PC-9 (cell line): Measurements from ENCODE around the gene CD2AP. TPM values are rescaled to one million over a fixed set of nuclear protein-coding genes. Genes with fewer than 3 reads are reported as not detected.

Source experiments
- BruUV-seq: library from RNA; stranded (reverse); fragments of 400-500 nt; replicated peaks from 2 replicates; lab custom pipeline; 2021; lab: Mats Ljungman, UMichigan
- CTCF ChIA-PET: fragments of 300-600 bp; sonication (Branson Sonifier 250); formaldehyde crosslinking; loops from one replicate; lab custom pipeline; 2022; ENCODE audit warnings: antibody characterized with exemption; lab: Charles Lee
- POLR2A ChIA-PET: fragments of 300-600 bp; sonication (Branson Sonifier 250); formaldehyde crosslinking; loops from one replicate; lab custom pipeline; 2022; ENCODE audit warnings: antibody characterized with exemption; ENCODE audit not compliant: unreplicated experiment; lab: Charles Lee
- DNase-seq, 2 experiments: peaks; one replicate each; pipeline versions ENCODE4 v3.0.0 to v3.0.0-alpha.2; 2015 to 2022; ENCODE audit warnings: mixed read lengths in 1 of 2
- H2AFZ ChIP-seq: fragments of 200-600 bp; sonication (generic); 2 replicates; pipeline ENCODE4 v1.8.1; 2017; ENCODE audit warnings: antibody characterized with exemption
- H3F3A ChIP-seq: fragments of 200-600 bp; sonication (generic); 2 replicates; pipeline ENCODE4 v1.8.1; 2017; ENCODE audit warnings: antibody characterized with exemption, mild to moderate bottlenecking, low read depth; ENCODE audit not compliant: insufficient read depth
- H3K27ac ChIP-seq: fragments of 200-600 bp; sonication (generic); 2 replicates; pipeline ENCODE4 v1.6.1; 2016; ENCODE audit warnings: mixed run types
- H3K27me3 ChIP-seq: fragments of 200-600 bp; sonication (generic); 2 replicates; pipeline ENCODE4 v1.6.1; 2016; ENCODE audit warnings: low read depth, mixed run types; ENCODE audit not compliant: insufficient read depth
- H3K36me3 ChIP-seq: fragments of 200-600 bp; sonication (generic); 2 replicates; pipeline ENCODE4 v1.6.1; 2016; ENCODE audit warnings: low read depth, mixed run types
- H3K4me1 ChIP-seq: fragments of 200-600 bp; sonication (generic); replicated peaks from 2 replicates; pipeline ENCODE4 v1.6.1; 2016; ENCODE audit warnings: mixed run types; ENCODE audit not compliant: insufficient read depth
- H3K4me2 ChIP-seq: fragments of 200-600 bp; sonication (generic); 2 replicates; pipeline ENCODE4 v1.6.1; 2017; ENCODE audit warnings: mixed run types
- H3K4me3 ChIP-seq: fragments of 200-600 bp; sonication (generic); 2 replicates; pipeline ENCODE4 v1.6.1; 2016; ENCODE audit warnings: mixed run types
- H3K79me2 ChIP-seq: fragments of 200-600 bp; sonication (generic); 2 replicates; pipeline ENCODE4 v1.6.1; 2017; ENCODE audit warnings: low read depth, mixed run types
- H3K9me2 ChIP-seq: fragments of 200-600 bp; sonication (generic); 2 replicates; pipeline ENCODE4 v1.8.1; 2017; ENCODE audit warnings: mild to moderate bottlenecking; ENCODE audit not compliant: insufficient read depth
- H3K9me3 ChIP-seq: fragments of 200-600 bp; sonication (generic); 2 replicates; pipeline ENCODE4 v1.8.1; 2016; ENCODE audit warnings: low read depth; ENCODE audit not compliant: insufficient read depth
- H4K20me1 ChIP-seq: fragments of 200-600 bp; sonication (generic); 2 replicates; pipeline ENCODE4 v1.8.1; 2017; ENCODE audit not compliant: insufficient read depth
- CTCF ChIP-seq: fragments of 200-600 bp; sonication (generic); conservative IDR thresholded peaks from 2 replicates; pipeline ENCODE4 v1.6.1; 2017; ENCODE audit warnings: mixed run types, antibody characterized with exemption, mild to moderate bottlenecking, moderate library complexity
- EZH2 ChIP-seq: fragments of 200-600 bp; sonication (generic); IDR thresholded peaks from 2 replicates; pipeline ENCODE4 v1.8.0; 2017; ENCODE audit warnings: antibody characterized with exemption, low read depth
- intact Hi-C: fragments of 100-400 bp; cut with micrococcal nuclease; formaldehyde crosslinking; loops from one replicate; pipeline ENCODE4 v1.10.0; 2022; ENCODE audit not compliant: unreplicated experiment
- total RNA-seq: library from RNA; stranded (reverse); gene quantifications from 2 replicates; pipeline ENCODE4 v1.2.3, GENCODE V29; 2021

CD2AP gene
- total RNA-seq, 1 experiment from 2014 or later, result 55.5 TPM

GRCh38 chr6:47670851-47671250 lies 193.3 kb downstream of the CD2AP start:
- no peak for TF ChIP-seq CTCF
- no peak for TF ChIP-seq EZH2
- no peak overlapping the region for H3K4me3 ChIP-seq
- BruUV-seq, result no TSS peak
- no peak for DNase-seq
- H4K20me1 ChIP-seq, result no peaks in the 10 kb centered on the region
- H2AFZ ChIP-seq, result no peak overlapping the region
- peaks cover under 1% of the 10 kb centered on the region; the same call in 1 of the 2 replicates for H3K4me1 ChIP-seq
- H3F3A ChIP-seq, result no peaks in the 10 kb centered on the region
- ChIA-PET CTCF (no interaction called here), POLR2A (no interaction called here)
- H3K36me3 ChIP-seq, result no peaks in the 10 kb centered on the region
- no peaks in the 10 kb centered on the region for H3K9me2 ChIP-seq
- intact Hi-C loops, result no loop called here
- no peaks in the 10 kb centered on the region for H3K79me2 ChIP-seq
- no peak overlapping the region for H3K4me2 ChIP-seq
- H3K27ac ChIP-seq, result no peak overlapping the region
- no peaks in the 10 kb centered on the region; the same call in 1 of the 2 replicates for H3K9me3 ChIP-seq
- no peaks in the 10 kb centered on the region for H3K27me3 ChIP-seq

- intact Hi-C loops, result no loop called here
- Histone ChIP-seq H4K20me1 (no peaks in the 10 kb centered on the region), H3K9me2 (no peaks in the 10 kb centered on the region), H3K27ac (no peak overlapping the region), H3F3A (no peaks in the 10 kb centered on the region), H3K4me1 (no peaks in the 10 kb centered on the region), H3K4me2 (no peak overlapping the region), H3K27me3 (no peaks in the 10 kb centered on the region), H2AFZ (no peak overlapping the region), H3K4me3 (no peak overlapping the region), H3K36me3 (no peaks in the 10 kb centered on the region), H3K79me2 (no peaks in the 10 kb centered on the region), H3K9me3 (no peaks in the 10 kb centered on the region; the same call in 1 of the 2 replicates)
- TF ChIP-seq EZH2 (no peak), CTCF (no peak)
- no TSS peak for BruUV-seq
- ChIA-PET POLR2A (no interaction called here), CTCF (no interaction called here)
- no peak for DNase-seq
Measured at GRCh38 chr6:47671777-47672176, 194.2 kb downstream of the CD2AP start.

- no peak overlapping the region for H2AFZ ChIP-seq
- H3K4me2 ChIP-seq, result no peak overlapping the region
- no peaks in the 10 kb centered on the region for H3K27me3 ChIP-seq
- no peaks in the 10 kb centered on the region; the same call in 1 of the 2 replicates for H3K9me3 ChIP-seq
- intact Hi-C loops, result no loop called here
- no peaks in the 10 kb centered on the region for H3K36me3 ChIP-seq
- ChIA-PET POLR2A (no interaction called here), CTCF (no interaction called here)
- no peak overlapping the region for H3K27ac ChIP-seq
- no peak overlapping the region for H3K4me3 ChIP-seq
- no peak for TF ChIP-seq CTCF
- TF ChIP-seq EZH2, result no peak
- H3K4me1 ChIP-seq, result no peaks in the 10 kb centered on the region
- no peak for DNase-seq
- no TSS peak for BruUV-seq
- no peaks in the 10 kb centered on the region for H4K20me1 ChIP-seq
- no peaks in the 10 kb centered on the region for H3K79me2 ChIP-seq
- no peaks in the 10 kb centered on the region for H3F3A ChIP-seq
- no peaks in the 10 kb centered on the region for H3K9me2 ChIP-seq
Measured at GRCh38 chr6:47672816-47673215, 195.2 kb downstream of the CD2AP start.
